Mononuclear cell (primary cell): ENCODE data around the gene TRPV6. TPM values are rescaled to one million over a fixed set of nuclear protein-coding genes. Genes with fewer than 3 reads are reported as not detected.

ENCODE experiments used
- H3K27me3 ChIP-seq: 2 replicates; pipeline ENCODE4 v1.6.0; 2011; ENCODE audit warnings: low read length, control low read depth; ENCODE audit not compliant: insufficient read depth
- H3K4me1 ChIP-seq: 2 replicates; pipeline ENCODE4 v1.5.1; 2011; ENCODE audit warnings: mild to moderate bottlenecking, low read length, control low read depth; ENCODE audit not compliant: insufficient read depth
- H3K4me3 ChIP-seq: 2 replicates; pipeline ENCODE4 v1.5.1; 2011; ENCODE audit warnings: mild to moderate bottlenecking, low read length, moderate library complexity
- H3K9me3 ChIP-seq: 2 replicates; pipeline ENCODE4 v1.5.1; 2011; ENCODE audit warnings: low read depth, mild to moderate bottlenecking, control low read depth, low read length
- total RNA-seq: library from RNA; depleted of rRNA; stranded (reverse); fragments of >200 nt; gene quantifications from one replicate; pipeline ENCODE4 v1.2.3, GENCODE V29; 2012

The TRPV6 gene
- total RNA-seq, 1 donor = 0.10 TPM

- Histone ChIP-seq H3K9me3 (no peaks in the 10 kb centered on the region), H3K4me1 (no peaks in the 10 kb centered on the region), H3K27me3 (no peaks in the 10 kb centered on the region), H3K4me3 (no peak overlapping the region)
These were observed 11.3 kb upstream of the TRPV6 start for GRCh38 chr7:142896741-142897379.

- Histone ChIP-seq H3K9me3 (no peaks in the 10 kb centered on the region), H3K4me1 (no peaks in the 10 kb centered on the region), H3K27me3 (no peaks in the 10 kb centered on the region), H3K4me3 (no peak overlapping the region)
These were observed 10.6 kb upstream of the TRPV6 start for GRCh38 chr7:142896151-142896550.

- Histone ChIP-seq H3K9me3 (no peaks in the 10 kb centered on the region), H3K4me3 (no peak overlapping the region), H3K27me3 (no peaks in the 10 kb centered on the region), H3K4me1 (no peaks in the 10 kb centered on the region)
These were observed 9.5 kb upstream of the TRPV6 start for GRCh38 chr7:142894985-142895593.

- no peaks in the 10 kb centered on the region for H3K27me3 ChIP-seq
- H3K9me3 ChIP-seq = no peaks in the 10 kb centered on the region
- H3K4me1 ChIP-seq = no peaks in the 10 kb centered on the region
- no peak overlapping the region for H3K4me3 ChIP-seq
These were observed 8.8 kb upstream of the TRPV6 start for GRCh38 chr7:142894112-142894984.

GRCh38 chr7:142892951-142893350 is 7.4 kb upstream of the TRPV6 start:
- no peaks in the 10 kb centered on the region for H3K27me3 ChIP-seq
- no peak overlapping the region for H3K4me3 ChIP-seq
- no peaks in the 10 kb centered on the region for H3K4me1 ChIP-seq
- H3K9me3 ChIP-seq = no peaks in the 10 kb centered on the region

- Histone ChIP-seq H3K9me3 (no peaks in the 10 kb centered on the region), H3K27me3 (no peaks in the 10 kb centered on the region), H3K4me3 (no peak overlapping the region), H3K4me1 (no peaks in the 10 kb centered on the region)
These were observed 6.0 kb upstream of the TRPV6 start for GRCh38 chr7:142891490-142892082.

- H3K4me1 ChIP-seq = no peaks in the 10 kb centered on the region
- no peaks in the 10 kb centered on the region for H3K9me3 ChIP-seq
- no peak overlapping the region for H3K4me3 ChIP-seq
- H3K27me3 ChIP-seq = no peaks in the 10 kb centered on the region
These were observed 5.4 kb upstream of the TRPV6 start for GRCh38 chr7:142890874-142891485.

- Histone ChIP-seq H3K27me3 (no peaks in the 10 kb centered on the region), H3K4me1 (no peaks in the 10 kb centered on the region), H3K4me3 (no peak overlapping the region), H3K9me3 (no peaks in the 10 kb centered on the region)
These were observed 4.3 kb upstream of the TRPV6 start for GRCh38 chr7:142889816-142890215.

GRCh38 chr7:142887282-142888015 is 1.9 kb upstream of the TRPV6 start:
- Histone ChIP-seq H3K27me3 (no peaks in the 10 kb centered on the region), H3K4me3 (no peak overlapping the region), H3K4me1 (no peaks in the 10 kb centered on the region), H3K9me3 (no peaks in the 10 kb centered on the region)

- H3K27me3 ChIP-seq = no peaks in the 10 kb centered on the region
- no peak overlapping the region for H3K4me3 ChIP-seq
- no peaks in the 10 kb centered on the region for H3K4me1 ChIP-seq
- no peaks in the 10 kb centered on the region for H3K9me3 ChIP-seq
These were observed 1.3 kb upstream of the TRPV6 start for GRCh38 chr7:142886866-142887265.

- Histone ChIP-seq H3K4me3 (no peak overlapping the region), H3K9me3 (no peaks in the 10 kb centered on the region), H3K27me3 (no peaks in the 10 kb centered on the region), H3K4me1 (no peaks in the 10 kb centered on the region)
These were observed 1.3 kb downstream of the TRPV6 start for GRCh38 chr7:142884286-142884640.

GRCh38 chr7:142883571-142884285 is 1.8 kb downstream of the TRPV6 start:
- no peak overlapping the region for H3K4me3 ChIP-seq
- H3K4me1 ChIP-seq = no peaks in the 10 kb centered on the region
- H3K27me3 ChIP-seq = no peaks in the 10 kb centered on the region
- no peaks in the 10 kb centered on the region for H3K9me3 ChIP-seq

GRCh38 chr7:142883145-142883544 is 2.4 kb downstream of the TRPV6 start:
- H3K4me3 ChIP-seq = no peak overlapping the region
- H3K27me3 ChIP-seq = no peaks in the 10 kb centered on the region

GRCh38 chr7:142882338-142882678 is 3.2 kb downstream of the TRPV6 start:
- no peak overlapping the region for H3K4me3 ChIP-seq
- no peaks in the 10 kb centered on the region for H3K9me3 ChIP-seq
- no peaks in the 10 kb centered on the region for H3K27me3 ChIP-seq
- no peaks in the 10 kb centered on the region for H3K4me1 ChIP-seq

More at GRCh38 chr7:142883145-142883544, 2.4 kb downstream of the TRPV6 start:
- Histone ChIP-seq H3K4me1 (no peaks in the 10 kb centered on the region), H3K9me3 (no peaks in the 10 kb centered on the region)
